PFSK-1 (cell line): ENCODE data around the gene GZMH.

Experiments used
- POLR2AphosphoS5 ChIP-seq: IDR thresholded peaks from 2 replicates; pipeline ENCODE4 v1.6.1; 2012; ENCODE audit warnings: low read depth, mild to moderate bottlenecking, control low read depth, low read length, moderate library complexity
- REST ChIP-seq, 2 experiments: IDR thresholded peaks; 2 replicates each; pipeline versions ENCODE4 v1.6.1 to v1.8.0; 2011 to 2012; ENCODE audit warnings: low read depth in 2 of 2, low read length in 2 of 2, control low read depth in 1 of 2, inconsistent platforms in 1 of 2, mild to moderate bottlenecking in 1 of 2, moderate library complexity in 1 of 2; ENCODE audit not compliant: insufficient read depth in 1 of 2
- TAF1 ChIP-seq: IDR thresholded peaks from 2 replicates; pipeline ENCODE4 v1.6.1; 2012; ENCODE audit warnings: low read length, control low read depth, borderline replicate concordance; ENCODE audit not compliant: insufficient read depth

GRCh38 chr14:24595073-24595808, 14.2 kb downstream of the GZMH start:
- no peak for TF ChIP-seq POLR2AphosphoS5
- no peak for TF ChIP-seq REST (IDR thresholded peaks at IDR 0.05; ENCODE audit: insufficient read depth in 1 of 2, low read depth in 2 of 2, low read length in 2 of 2)
- TF ChIP-seq TAF1: no peak
